Smooth muscle cell (in vitro differentiated cells): Measurements from ENCODE around the gene SRSF11. TPM values are rescaled to one million over a fixed set of nuclear protein-coding genes. Genes with fewer than 3 reads are reported as not detected.

ENCODE experiments used
- DNase-seq: peaks from one replicate; lab custom pipeline; 2025; ENCODE audit not compliant: unreplicated experiment; lab: John Stamatoyannopoulos, UW
- H2AFZ ChIP-seq: fragments of 200-600 bp; sonication (generic); 2 replicates; pipeline ENCODE4 v1.6.0; 2016; ENCODE audit warnings: antibody characterized with exemption, low read depth, mild to moderate bottlenecking
- H3F3A ChIP-seq: fragments of 200-600 bp; sonication (generic); 2 replicates; pipeline ENCODE4 v1.6.0; 2017; ENCODE audit warnings: antibody characterized with exemption, low read depth
- H3K27ac ChIP-seq: fragments of 200-600 bp; sonication (generic); 2 replicates; pipeline ENCODE4 v1.5.1; 2016; ENCODE audit warnings: low read depth, mild to moderate bottlenecking
- H3K27me3 ChIP-seq: fragments of 200-600 bp; sonication (generic); 2 replicates; pipeline ENCODE4 v1.6.1; 2016; ENCODE audit warnings: low read depth, mild to moderate bottlenecking
- H3K36me3 ChIP-seq: fragments of 200-600 bp; sonication (generic); 2 replicates; pipeline ENCODE4 v1.5.1; 2016; ENCODE audit warnings: low read depth
- H3K4me1 ChIP-seq: fragments of 200-600 bp; sonication (generic); 2 replicates; pipeline ENCODE4 v1.5.1; 2016; ENCODE audit warnings: low read depth
- H3K4me2 ChIP-seq: fragments of 200-600 bp; sonication (generic); 2 replicates; pipeline ENCODE4 v1.6.0; 2016; ENCODE audit warnings: mild to moderate bottlenecking
- H3K4me3 ChIP-seq: fragments of 200-600 bp; sonication (generic); 2 replicates; pipeline ENCODE4 v1.5.1; 2016; ENCODE audit warnings: mild to moderate bottlenecking
- H3K79me2 ChIP-seq: fragments of 200-600 bp; sonication (generic); 2 replicates; pipeline ENCODE4 v1.6.0; 2016; ENCODE audit warnings: low read depth, mild to moderate bottlenecking
- H3K9ac ChIP-seq: fragments of 200-600 bp; sonication (generic); 2 replicates; pipeline ENCODE4 v1.6.0; 2016; ENCODE audit warnings: low read depth
- H3K9me3 ChIP-seq: fragments of 200-600 bp; sonication (generic); replicated peaks from 2 replicates; pipeline ENCODE4 v1.5.1; 2016; ENCODE audit warnings: low read depth
- H4K20me1 ChIP-seq: fragments of 200-600 bp; sonication (generic); 2 replicates; pipeline ENCODE4 v1.6.0; 2016; ENCODE audit warnings: low read depth
- CTCF ChIP-seq: fragments of 200-600 bp; sonication (generic); IDR thresholded peaks from 2 replicates; pipeline ENCODE4 v1.5.1; 2017; ENCODE audit warnings: borderline replicate concordance, mild to moderate bottlenecking, antibody characterized with exemption; ENCODE audit not compliant: insufficient read depth, poor library complexity, severe bottlenecking
- polyA plus RNA-seq: library from polyadenylated mRNA; unstranded; fragments of >200 nt; fragmentation: Nextera tagmentation; extraction: Ambion mirVana; gene quantifications from 2 replicates; pipeline ENCODE4 v1.2.1, GENCODE V29; 2016
- small RNA-seq: library from RNA; depleted of rRNA; stranded (forward); fragments of <200 nt; gene quantifications from one replicate; pipeline ENCODE3, GENCODE V24; 2014
- total RNA-seq: library from RNA; depleted of rRNA; stranded (reverse); fragments of >200 nt; gene quantifications from 2 replicates; pipeline ENCODE4 v1.2.3, GENCODE V29; 2014

The SRSF11 gene
- total and polyA plus RNA-seq, 2 experiments from 2014 or later = 155 to 211 TPM

GRCh38 chr1:70299472-70299871 lies 78.3 kb downstream of the SRSF11 start:
- H3K27ac ChIP-seq = no peak overlapping the region
- H3K4me3 ChIP-seq = no peak overlapping the region
- peaks cover 13% of the 10 kb centered on the region for H3K36me3 ChIP-seq
- no peak overlapping the region for H2AFZ ChIP-seq
- no peaks in the 10 kb centered on the region for H3K27me3 ChIP-seq
- TF ChIP-seq CTCF = no peak
- H3K4me1 ChIP-seq = no peaks in the 10 kb centered on the region
- no peak overlapping the region for H3K4me2 ChIP-seq
- no peaks in the 10 kb centered on the region for H3K79me2 ChIP-seq
- no peaks in the 10 kb centered on the region for H3K9me3 ChIP-seq
- H4K20me1 ChIP-seq = no peaks in the 10 kb centered on the region
- DNase-seq = no peak
- H3K9ac ChIP-seq = no peak overlapping the region
- no peaks in the 10 kb centered on the region for H3F3A ChIP-seq

Small RNAs within 50 kb of the gene (small RNA-seq; reads per million reads assigned to genes)
- gene RN7SL242P = not detected

Other genes starting within 250 kb of the SRSF11 start
- gene LRRC40, start 15.8 kb upstream of the SRSF11 start, total RNA-seq = 32.9 and 37.3 TPM in 2 replicates
- 11.8 and 12.2 TPM in 2 replicates for gene LRRC40, start 15.8 kb upstream of the SRSF11 start, polyA plus RNA-seq
- 27.6 and 35.5 TPM in 2 replicates for gene ANKRD13C, start 133.3 kb downstream of the SRSF11 start, total RNA-seq
- gene ANKRD13C, start 133.3 kb downstream of the SRSF11 start, polyA plus RNA-seq = 13.9 and 18.3 TPM in 2 replicates
- 6.5 and 12.8 TPM in 2 replicates for gene CTH, start 189.9 kb downstream of the SRSF11 start, total RNA-seq
- gene CTH, start 189.9 kb downstream of the SRSF11 start, polyA plus RNA-seq = 11.9 and 13.1 TPM in 2 replicates